ENCODE data around the gene RPAP3. TPM values are rescaled to one million over a fixed set of nuclear protein-coding genes. Genes with fewer than 3 reads are reported as not detected.
A peak's percentile ranks its signal among the peaks of the same experiment; 100 is the strongest.

The RPAP3 gene
- total RNA-seq, 2 donors from 2014 or later, result 8.1 to 16.8 TPM

DNA sequence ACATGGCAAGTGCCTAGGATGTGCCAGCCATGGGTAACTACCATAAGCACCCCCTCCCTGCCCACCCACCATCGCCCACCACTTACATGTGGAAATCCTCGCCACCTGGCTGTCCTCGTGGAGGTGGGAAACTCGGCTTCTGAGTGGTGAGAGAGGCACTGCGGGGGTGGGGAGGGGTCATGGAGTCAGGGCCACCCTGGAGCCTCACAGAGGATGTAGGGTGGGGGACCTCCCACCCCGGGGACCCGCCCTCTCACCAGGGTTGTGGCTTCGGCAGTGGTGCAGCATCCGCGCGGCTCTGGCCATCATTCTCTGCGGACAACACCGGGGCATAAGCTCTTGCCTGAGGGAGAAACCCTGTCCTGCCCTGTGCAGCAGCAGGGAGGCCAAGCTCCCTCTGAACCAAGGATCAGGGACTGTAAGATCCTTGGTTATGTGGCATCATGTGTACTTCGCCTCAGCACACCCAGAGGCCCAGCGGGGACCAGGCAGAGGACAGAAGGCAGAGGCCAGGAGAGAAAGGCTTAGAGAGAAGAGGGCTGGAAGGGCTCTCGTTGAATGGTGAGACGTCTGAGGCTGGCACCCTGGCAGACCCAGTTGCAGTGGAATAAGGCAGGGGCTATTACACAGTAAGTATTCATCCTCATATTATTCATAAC, 32.2 kb upstream of the RPAP3 start:
- ATAC-seq (ENCODE audit: insufficient number of reproducible peaks, low FRiP score, low read depth) (no peak), DNase-seq (ENCODE audit: low spot score) (no peak)
- Histone ChIP-seq H3K36me3 (no peaks in the 10 kb centered on the region), H3K27ac (peak overlapping the region; percentile 88 to 94), H3K9me3 (no peaks in the 10 kb centered on the region), H3K4me3 (peak overlapping the region; percentile 38), H3K27me3 (replicated peaks; ENCODE audit: insufficient read depth) (no peaks in the 10 kb centered on the region), H3K4me1 (ENCODE audit: control insufficient read depth in 1 of 2, low read depth in 2 of 2) (peaks cover 35 to 59% of the 10 kb centered on the region in 2 donors)
- TF ChIP-seq, protein P1, sequence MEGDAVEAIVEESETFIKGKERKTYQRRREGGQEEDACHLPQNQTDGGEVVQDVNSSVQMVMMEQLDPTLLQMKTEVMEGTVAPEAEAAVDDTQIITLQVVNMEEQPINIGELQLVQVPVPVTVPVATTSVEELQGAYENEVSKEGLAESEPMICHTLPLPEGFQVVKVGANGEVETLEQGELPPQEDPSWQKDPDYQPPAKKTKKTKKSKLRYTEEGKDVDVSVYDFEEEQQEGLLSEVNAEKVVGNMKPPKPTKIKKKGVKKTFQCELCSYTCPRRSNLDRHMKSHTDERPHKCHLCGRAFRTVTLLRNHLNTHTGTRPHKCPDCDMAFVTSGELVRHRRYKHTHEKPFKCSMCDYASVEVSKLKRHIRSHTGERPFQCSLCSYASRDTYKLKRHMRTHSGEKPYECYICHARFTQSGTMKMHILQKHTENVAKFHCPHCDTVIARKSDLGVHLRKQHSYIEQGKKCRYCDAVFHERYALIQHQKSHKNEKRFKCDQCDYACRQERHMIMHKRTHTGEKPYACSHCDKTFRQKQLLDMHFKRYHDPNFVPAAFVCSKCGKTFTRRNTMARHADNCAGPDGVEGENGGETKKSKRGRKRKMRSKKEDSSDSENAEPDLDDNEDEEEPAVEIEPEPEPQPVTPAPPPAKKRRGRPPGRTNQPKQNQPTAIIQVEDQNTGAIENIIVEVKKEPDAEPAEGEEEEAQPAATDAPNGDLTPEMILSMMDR (IDR thresholded peaks at IDR 0.05), result no peak

DNA sequence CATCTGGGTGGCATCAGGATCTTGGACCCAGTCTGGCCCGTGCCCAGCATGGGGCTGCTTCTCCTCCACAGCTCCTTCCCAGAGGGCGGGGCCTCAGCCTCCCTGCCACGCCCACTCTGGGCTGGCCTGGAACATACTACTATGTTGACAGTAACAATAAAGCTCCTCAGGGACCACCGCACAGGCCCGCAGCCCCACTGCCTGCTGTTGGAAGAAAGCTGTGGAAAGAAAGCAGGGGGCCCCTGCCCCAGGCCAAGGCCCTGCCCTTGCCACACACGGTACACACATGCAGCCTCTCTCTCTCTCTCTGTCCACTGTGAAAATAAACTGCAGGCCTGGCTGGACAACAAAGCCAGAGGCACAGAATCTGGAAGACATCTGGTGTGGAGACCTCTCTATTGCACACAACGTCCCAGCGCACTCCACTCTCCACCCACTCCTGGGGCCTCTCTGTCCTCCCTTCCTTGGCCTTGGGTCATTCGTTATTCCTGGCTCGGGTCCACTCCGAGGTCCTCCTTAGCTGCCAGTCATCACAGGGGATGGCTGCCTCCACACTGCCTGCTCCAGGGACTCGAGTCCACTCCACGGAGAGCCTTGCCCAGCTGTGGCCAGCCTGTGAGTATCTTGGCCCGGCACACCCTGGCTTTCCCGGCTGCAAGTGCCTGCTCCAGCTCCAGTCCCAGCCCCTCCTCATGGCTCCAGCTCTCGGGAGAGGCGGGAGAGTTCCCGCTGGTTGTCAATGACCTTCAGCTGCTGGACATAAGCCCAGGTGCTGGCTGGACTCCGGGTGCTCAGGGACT, 31.2 kb upstream of the RPAP3 start:
- Histone ChIP-seq H3K9me3 (no peaks in the 10 kb centered on the region), H3K27me3 (replicated peaks; ENCODE audit: insufficient read depth) (no peaks in the 10 kb centered on the region), H3K36me3 (no peaks in the 10 kb centered on the region), H3K4me3 (peak overlapping the region; percentile 38), H3K4me1 (ENCODE audit: control insufficient read depth in 1 of 2, low read depth in 2 of 2) (peaks cover 35 to 59% of the 10 kb centered on the region in 2 donors), H3K27ac (peak overlapping the region; percentile 88 to 94)
- TF ChIP-seq, protein P1 (IDR thresholded peaks at IDR 0.05), result no peak
- peak; percentile 82 for DNase-seq (ENCODE audit: low spot score)
- peak; percentile 93 for ATAC-seq (ENCODE audit: insufficient number of reproducible peaks, low FRiP score, low read depth)

DNA sequence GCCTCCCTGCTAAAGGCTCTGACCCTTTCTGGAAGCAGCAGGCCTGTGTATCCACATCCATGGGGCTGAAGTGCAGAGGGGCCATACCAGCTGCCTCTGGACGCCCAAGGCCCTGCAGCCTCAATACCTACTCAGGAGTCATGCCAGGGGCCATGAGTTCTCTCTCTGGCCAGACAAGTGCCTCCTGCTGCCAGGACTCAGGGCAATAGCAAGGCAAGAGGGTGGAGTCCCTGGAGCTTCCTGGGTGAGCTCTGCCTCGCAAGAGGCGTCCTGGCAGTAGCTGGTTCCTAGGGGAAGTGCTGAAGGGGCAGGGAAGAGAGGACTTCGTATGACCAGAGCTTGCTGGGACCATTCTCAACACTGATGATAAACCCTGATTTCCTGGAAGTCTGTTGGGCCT, 30.4 kb upstream of the RPAP3 start:
- Histone ChIP-seq H3K27ac (peak overlapping the region; percentile 88 to 94), H3K27me3 (replicated peaks; ENCODE audit: insufficient read depth) (no peaks in the 10 kb centered on the region), H3K4me1 (ENCODE audit: control insufficient read depth in 1 of 2, low read depth in 2 of 2) (peaks cover 28 to 51% of the 10 kb centered on the region in 2 donors), H3K36me3 (no peaks in the 10 kb centered on the region), H3K9me3 (no peaks in the 10 kb centered on the region), H3K4me3 (no peak overlapping the region)
- DNase-seq (ENCODE audit: low spot score), result no peak
- ATAC-seq (ENCODE audit: insufficient number of reproducible peaks, low FRiP score, low read depth), result no peak
- TF ChIP-seq, protein P1 (IDR thresholded peaks at IDR 0.05), result no peak

DNA sequence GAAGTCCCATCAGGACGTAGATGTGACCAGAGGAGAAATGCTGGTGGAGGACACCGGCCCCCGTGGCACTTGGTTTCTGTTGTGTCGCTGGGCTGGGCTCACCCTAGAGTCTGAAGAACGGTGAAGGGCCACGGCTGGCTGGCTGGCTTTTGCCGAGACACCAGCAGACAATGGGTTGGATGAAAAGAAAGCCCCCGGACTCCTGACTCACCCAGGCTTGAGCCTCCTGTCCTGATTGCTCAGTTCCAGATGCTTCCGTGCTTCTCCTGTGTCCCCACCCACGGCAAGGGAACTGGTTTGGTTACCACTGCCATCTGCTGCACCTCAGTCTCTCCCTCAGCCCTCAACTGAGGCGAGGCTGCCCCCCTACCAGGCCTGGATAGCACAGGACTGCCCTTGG, 29.8 kb upstream of the RPAP3 start:
- no peak for DNase-seq (ENCODE audit: low spot score)
- H3K36me3 ChIP-seq, result no peaks in the 10 kb centered on the region
- no peak overlapping the region for H3K4me3 ChIP-seq
- TF ChIP-seq, protein P1 (IDR thresholded peaks at IDR 0.05), result no peak
- no peak for ATAC-seq (ENCODE audit: insufficient number of reproducible peaks, low FRiP score, low read depth)
- no peaks in the 10 kb centered on the region for H3K27me3 ChIP-seq (replicated peaks; ENCODE audit: insufficient read depth)
- H3K27ac ChIP-seq, result peak overlapping the region; percentile 88 to 94
- H3K9me3 ChIP-seq, result no peaks in the 10 kb centered on the region
- peaks cover 27 to 49% of the 10 kb centered on the region in 2 donors for H3K4me1 ChIP-seq (ENCODE audit: control insufficient read depth in 1 of 2, low read depth in 2 of 2)

DNA sequence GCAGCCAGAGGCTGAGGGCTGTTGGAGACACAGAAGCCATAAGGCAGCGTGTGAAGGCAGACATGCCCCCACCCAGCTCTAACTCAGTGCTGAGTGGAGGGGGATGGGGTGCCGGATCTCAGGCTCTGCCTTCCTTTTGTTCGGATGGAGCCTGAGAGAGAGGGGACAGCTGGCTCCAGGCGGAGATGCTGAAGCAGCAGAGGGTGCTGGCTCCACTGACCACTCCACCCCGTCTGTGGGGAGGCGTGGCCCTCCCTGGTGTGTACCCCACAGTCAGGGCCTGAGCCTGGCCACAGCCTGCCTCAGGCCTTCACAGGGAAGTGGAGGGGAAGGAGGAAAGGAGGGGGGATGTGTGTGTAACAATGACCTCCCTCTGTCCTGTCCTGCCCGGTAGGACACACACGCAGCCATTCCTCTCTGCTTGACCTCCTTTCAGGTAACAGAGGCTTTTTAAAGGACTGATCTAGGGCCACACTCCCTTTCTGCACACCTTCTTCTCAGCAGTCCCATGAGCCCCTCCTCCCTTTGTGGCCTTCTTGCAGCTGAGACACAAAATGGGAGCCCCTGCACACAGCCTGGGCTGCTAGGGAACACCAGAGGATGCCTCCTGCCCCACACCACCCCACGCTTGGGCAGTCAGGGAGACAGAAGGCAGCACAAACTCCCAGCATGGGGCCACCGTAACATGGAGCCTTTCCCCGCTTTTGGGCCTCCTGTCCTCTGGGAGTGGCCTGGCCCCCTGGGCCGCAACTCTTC, 29.1 kb upstream of the RPAP3 start:
- Histone ChIP-seq H3K27ac (peak overlapping the region; percentile 88 to 94), H3K4me3 (no peak overlapping the region), H3K9me3 (no peaks in the 10 kb centered on the region), H3K4me1 (ENCODE audit: control insufficient read depth in 1 of 2, low read depth in 2 of 2) (peaks cover 27 to 56% of the 10 kb centered on the region in 2 donors), H3K27me3 (replicated peaks; ENCODE audit: insufficient read depth) (no peaks in the 10 kb centered on the region), H3K36me3 (no peaks in the 10 kb centered on the region)
- ATAC-seq (ENCODE audit: insufficient number of reproducible peaks, low FRiP score, low read depth) (no peak), DNase-seq (ENCODE audit: low spot score) (no peak)
- TF ChIP-seq, protein P1 (IDR thresholded peaks at IDR 0.05), result no peak

All from thoracic aorta (tissue), 2 donors.